K562 (cell line): ENCODE measurements around the gene CYP24A1. TPM values are rescaled to one million over a fixed set of nuclear protein-coding genes. Genes with fewer than 3 reads are reported as not detected.

Source experiments
- HMG20A ChIP-seq: fragments of 450-650 bp; formaldehyde crosslinking; conservative IDR thresholded peaks from 2 replicates; pipeline ENCODE4 v1.4.0; 2020; ENCODE audit warnings: mild to moderate bottlenecking, mixed read lengths
- POLR2H ChIP-seq: IDR thresholded peaks from 2 replicates; pipeline ENCODE4 v1.6.1; 2016; ENCODE audit warnings: missing genetic modification characterization, low read depth, mild to moderate bottlenecking, control low read depth, missing compliant biosample characterization, moderate library complexity
- ZNF282 ChIP-seq: sonication (generic); formaldehyde crosslinking; IDR thresholded peaks from 2 replicates; pipeline ENCODE4 v1.8.1; 2023; ENCODE audit warnings: missing genetic modification reagents
- polyA plus RNA-seq, 8 experiments: library from polyadenylated mRNA; depleted of rRNA in 4 of 8; stranded (reverse) in 5 of 8; unstranded in 3 of 8; fragments of >200 nt; fragmentation: Nextera tagmentation in 2 of 8; fragmentation: Illumina TruSeq in 1 of 8; extraction: Ambion mirVana in 2 of 8; extraction: Trizol in 1 of 8; gene quantifications; 2 replicates each; pipeline versions ENCODE4 v1.2.1 to v1.2.3, GENCODE V29; 2011 to 2014; ENCODE audit warnings: inconsistent platforms in 1 of 8, missing spikeins in 1 of 8
- total RNA-seq, 7 experiments: library from RNA; depleted of rRNA in 6 of 7; stranded (reverse); fragments of >200 nt in 6 of 7; fragmentation: Illumina TruSeq in 2 of 7; extraction: Trizol in 2 of 7; gene quantifications; 2 replicates each; pipeline versions ENCODE4 v1.2.1 to v1.2.3, GENCODE V29; 2011 to 2021; ENCODE audit warnings: low replicate concordance in 1 of 7
- TF ChIP-seq, protein P1 (sequence below), 2 experiments: fragments of 450-650 bp in 1 of 2; sonication (generic) in 1 of 2; formaldehyde crosslinking in 1 of 2; IDR thresholded peaks; 2 replicates each; pipeline versions ENCODE4 v1.7.1 to v1.9.0; 2016 to 2022; ENCODE audit warnings: inconsistent platforms in 1 of 2, mild to moderate bottlenecking in 1 of 2, missing genetic modification reagents in 1 of 2
- TF ChIP-seq, protein P2 (sequence below): fragments of 200-600 bp; sonication (generic); IDR thresholded peaks from one replicate; pipeline ENCODE4 v1.6.1; 2012; ENCODE audit warnings: mild to moderate bottlenecking, low read depth, low read length, inconsistent platforms

The CYP24A1 gene
- total and polyA plus RNA-seq, 9 of the 15 experiments (the other 6 are each of a cell fraction or from before 2014, with no cell fraction given) = 0.04 TPM; not detected in 8

DNA sequence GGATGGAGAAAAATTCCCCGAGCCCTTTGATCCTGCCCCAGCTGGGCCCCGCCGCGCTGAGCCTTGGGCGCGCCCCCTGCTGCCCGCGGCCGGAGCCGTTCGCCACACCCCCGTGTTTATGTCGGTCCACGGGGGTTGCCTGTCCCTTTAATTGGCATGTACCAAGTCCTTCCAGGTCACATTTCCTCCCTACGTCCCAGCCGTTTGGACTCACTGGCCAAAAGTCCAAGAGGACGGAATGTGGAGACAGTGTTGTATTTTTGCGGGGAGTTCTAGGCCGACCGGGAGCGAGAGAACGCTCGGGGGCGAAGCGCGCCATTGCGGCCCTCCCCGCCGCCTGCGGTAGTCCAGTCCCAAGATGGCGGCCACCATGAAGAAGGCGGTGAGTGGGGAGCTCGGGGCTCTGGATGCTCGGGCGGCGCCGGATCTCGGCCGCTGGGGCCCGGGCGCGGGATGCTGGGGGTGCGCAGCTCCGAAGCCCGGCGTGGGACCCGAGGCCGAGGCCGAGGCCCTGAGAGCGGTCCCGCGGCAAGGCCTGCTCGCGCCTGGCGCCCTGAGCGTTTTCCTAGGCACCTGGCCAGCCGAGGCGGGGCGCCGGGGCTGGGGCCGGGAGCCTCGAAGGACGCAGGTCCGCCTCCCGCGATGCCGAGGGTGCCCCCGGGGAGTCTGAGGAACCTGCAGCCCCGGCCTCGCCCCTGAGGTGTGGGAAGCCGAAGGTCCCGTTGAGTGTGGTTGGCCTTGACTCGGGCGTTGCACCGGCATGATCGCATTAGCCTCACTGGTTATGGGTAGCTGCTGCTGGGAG lies 34.2 kb upstream of the CYP24A1 start, which contains the start of gene PFDN4 (continued):
- TF ChIP-seq, protein P1, sequence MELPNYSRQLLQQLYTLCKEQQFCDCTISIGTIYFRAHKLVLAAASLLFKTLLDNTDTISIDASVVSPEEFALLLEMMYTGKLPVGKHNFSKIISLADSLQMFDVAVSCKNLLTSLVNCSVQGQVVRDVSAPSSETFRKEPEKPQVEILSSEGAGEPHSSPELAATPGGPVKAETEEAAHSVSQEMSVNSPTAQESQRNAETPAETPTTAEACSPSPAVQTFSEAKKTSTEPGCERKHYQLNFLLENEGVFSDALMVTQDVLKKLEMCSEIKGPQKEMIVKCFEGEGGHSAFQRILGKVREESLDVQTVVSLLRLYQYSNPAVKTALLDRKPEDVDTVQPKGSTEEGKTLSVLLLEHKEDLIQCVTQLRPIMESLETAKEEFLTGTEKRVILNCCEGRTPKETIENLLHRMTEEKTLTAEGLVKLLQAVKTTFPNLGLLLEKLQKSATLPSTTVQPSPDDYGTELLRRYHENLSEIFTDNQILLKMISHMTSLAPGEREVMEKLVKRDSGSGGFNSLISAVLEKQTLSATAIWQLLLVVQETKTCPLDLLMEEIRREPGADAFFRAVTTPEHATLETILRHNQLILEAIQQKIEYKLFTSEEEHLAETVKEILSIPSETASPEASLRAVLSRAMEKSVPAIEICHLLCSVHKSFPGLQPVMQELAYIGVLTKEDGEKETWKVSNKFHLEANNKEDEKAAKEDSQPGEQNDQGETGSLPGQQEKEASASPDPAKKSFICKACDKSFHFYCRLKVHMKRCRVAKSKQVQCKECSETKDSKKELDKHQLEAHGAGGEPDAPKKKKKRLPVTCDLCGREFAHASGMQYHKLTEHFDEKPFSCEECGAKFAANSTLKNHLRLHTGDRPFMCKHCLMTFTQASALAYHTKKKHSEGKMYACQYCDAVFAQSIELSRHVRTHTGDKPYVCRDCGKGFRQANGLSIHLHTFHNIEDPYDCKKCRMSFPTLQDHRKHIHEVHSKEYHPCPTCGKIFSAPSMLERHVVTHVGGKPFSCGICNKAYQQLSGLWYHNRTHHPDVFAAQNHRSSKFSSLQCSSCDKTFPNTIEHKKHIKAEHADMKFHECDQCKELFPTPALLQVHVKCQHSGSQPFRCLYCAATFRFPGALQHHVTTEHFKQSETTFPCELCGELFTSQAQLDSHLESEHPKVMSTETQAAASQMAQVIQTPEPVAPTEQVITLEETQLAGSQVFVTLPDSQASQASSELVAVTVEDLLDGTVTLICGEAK (IDR thresholded peaks at IDR 0.05) = no peak
- TF ChIP-seq, protein P1 (CRISPR knock-in tag; IDR thresholded peaks at IDR 0.05) = no peak
- no peak for TF ChIP-seq HMG20A (CRISPR knock-in tag)
- no peak for TF ChIP-seq POLR2H
- TF ChIP-seq, protein P2, sequence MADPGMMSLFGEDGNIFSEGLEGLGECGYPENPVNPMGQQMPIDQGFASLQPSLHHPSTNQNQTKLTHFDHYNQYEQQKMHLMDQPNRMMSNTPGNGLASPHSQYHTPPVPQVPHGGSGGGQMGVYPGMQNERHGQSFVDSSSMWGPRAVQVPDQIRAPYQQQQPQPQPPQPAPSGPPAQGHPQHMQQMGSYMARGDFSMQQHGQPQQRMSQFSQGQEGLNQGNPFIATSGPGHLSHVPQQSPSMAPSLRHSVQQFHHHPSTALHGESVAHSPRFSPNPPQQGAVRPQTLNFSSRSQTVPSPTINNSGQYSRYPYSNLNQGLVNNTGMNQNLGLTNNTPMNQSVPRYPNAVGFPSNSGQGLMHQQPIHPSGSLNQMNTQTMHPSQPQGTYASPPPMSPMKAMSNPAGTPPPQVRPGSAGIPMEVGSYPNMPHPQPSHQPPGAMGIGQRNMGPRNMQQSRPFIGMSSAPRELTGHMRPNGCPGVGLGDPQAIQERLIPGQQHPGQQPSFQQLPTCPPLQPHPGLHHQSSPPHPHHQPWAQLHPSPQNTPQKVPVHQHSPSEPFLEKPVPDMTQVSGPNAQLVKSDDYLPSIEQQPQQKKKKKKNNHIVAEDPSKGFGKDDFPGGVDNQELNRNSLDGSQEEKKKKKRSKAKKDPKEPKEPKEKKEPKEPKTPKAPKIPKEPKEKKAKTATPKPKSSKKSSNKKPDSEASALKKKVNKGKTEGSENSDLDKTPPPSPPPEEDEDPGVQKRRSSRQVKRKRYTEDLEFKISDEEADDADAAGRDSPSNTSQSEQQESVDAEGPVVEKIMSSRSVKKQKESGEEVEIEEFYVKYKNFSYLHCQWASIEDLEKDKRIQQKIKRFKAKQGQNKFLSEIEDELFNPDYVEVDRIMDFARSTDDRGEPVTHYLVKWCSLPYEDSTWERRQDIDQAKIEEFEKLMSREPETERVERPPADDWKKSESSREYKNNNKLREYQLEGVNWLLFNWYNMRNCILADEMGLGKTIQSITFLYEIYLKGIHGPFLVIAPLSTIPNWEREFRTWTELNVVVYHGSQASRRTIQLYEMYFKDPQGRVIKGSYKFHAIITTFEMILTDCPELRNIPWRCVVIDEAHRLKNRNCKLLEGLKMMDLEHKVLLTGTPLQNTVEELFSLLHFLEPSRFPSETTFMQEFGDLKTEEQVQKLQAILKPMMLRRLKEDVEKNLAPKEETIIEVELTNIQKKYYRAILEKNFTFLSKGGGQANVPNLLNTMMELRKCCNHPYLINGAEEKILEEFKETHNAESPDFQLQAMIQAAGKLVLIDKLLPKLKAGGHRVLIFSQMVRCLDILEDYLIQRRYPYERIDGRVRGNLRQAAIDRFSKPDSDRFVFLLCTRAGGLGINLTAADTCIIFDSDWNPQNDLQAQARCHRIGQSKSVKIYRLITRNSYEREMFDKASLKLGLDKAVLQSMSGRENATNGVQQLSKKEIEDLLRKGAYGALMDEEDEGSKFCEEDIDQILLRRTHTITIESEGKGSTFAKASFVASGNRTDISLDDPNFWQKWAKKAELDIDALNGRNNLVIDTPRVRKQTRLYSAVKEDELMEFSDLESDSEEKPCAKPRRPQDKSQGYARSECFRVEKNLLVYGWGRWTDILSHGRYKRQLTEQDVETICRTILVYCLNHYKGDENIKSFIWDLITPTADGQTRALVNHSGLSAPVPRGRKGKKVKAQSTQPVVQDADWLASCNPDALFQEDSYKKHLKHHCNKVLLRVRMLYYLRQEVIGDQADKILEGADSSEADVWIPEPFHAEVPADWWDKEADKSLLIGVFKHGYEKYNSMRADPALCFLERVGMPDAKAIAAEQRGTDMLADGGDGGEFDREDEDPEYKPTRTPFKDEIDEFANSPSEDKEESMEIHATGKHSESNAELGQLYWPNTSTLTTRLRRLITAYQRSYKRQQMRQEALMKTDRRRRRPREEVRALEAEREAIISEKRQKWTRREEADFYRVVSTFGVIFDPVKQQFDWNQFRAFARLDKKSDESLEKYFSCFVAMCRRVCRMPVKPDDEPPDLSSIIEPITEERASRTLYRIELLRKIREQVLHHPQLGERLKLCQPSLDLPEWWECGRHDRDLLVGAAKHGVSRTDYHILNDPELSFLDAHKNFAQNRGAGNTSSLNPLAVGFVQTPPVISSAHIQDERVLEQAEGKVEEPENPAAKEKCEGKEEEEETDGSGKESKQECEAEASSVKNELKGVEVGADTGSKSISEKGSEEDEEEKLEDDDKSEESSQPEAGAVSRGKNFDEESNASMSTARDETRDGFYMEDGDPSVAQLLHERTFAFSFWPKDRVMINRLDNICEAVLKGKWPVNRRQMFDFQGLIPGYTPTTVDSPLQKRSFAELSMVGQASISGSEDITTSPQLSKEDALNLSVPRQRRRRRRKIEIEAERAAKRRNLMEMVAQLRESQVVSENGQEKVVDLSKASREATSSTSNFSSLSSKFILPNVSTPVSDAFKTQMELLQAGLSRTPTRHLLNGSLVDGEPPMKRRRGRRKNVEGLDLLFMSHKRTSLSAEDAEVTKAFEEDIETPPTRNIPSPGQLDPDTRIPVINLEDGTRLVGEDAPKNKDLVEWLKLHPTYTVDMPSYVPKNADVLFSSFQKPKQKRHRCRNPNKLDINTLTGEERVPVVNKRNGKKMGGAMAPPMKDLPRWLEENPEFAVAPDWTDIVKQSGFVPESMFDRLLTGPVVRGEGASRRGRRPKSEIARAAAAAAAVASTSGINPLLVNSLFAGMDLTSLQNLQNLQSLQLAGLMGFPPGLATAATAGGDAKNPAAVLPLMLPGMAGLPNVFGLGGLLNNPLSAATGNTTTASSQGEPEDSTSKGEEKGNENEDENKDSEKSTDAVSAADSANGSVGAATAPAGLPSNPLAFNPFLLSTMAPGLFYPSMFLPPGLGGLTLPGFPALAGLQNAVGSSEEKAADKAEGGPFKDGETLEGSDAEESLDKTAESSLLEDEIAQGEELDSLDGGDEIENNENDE = no peak
- no peak for TF ChIP-seq ZNF282 (CRISPR knock-in tag)
